NCI-H345 treated with DMSO at 0.1 percent for 48 hours (cell line): ENCODE results near the gene ALDH3A2.

Source experiments
- DNase-seq: peaks from one replicate; lab custom pipeline; 2025; ENCODE audit not compliant: unreplicated experiment; lab: John Stamatoyannopoulos, UW

The ALDH3A2 gene

GRCh38 chr17:19648475-19649273 is at the start of gene ALDH3A2:
Gene ALDH3A2 (plus strand): TSS chr17:19648751. CDS start chr17:19648972, 221 bp downstream.
- DNase-seq, result peak; percentile 84

- DNase-seq, result no peak
Measured at GRCh38 chr17:19610311-19610710, 38.2 kb upstream of the ALDH3A2 start.

- DNase-seq, result no peak
Measured at GRCh38 chr17:19610879-19611278, 37.7 kb upstream of the ALDH3A2 start.

GRCh38 chr17:19613979-19614378 is 34.6 kb upstream of the ALDH3A2 start:
- DNase-seq, result no peak

GRCh38 chr17:19614900-19615299 is 33.7 kb upstream of the ALDH3A2 start:
- no peak for DNase-seq

GRCh38 chr17:19618015-19618414 is 30.5 kb upstream of the ALDH3A2 start:
- DNase-seq, result no peak

GRCh38 chr17:19619705-19620325 is 28.7 kb upstream of the ALDH3A2 start:
- no peak for DNase-seq

- no peak for DNase-seq
Measured at GRCh38 chr17:19621697-19622096, 26.9 kb upstream of the ALDH3A2 start.

GRCh38 chr17:19626079-19626478 is 22.5 kb upstream of the ALDH3A2 start:
- DNase-seq, result no peak

GRCh38 chr17:19629449-19629848 is 19.1 kb upstream of the ALDH3A2 start:
- DNase-seq, result no peak

- no peak for DNase-seq
Measured at GRCh38 chr17:19630035-19630434, 18.5 kb upstream of the ALDH3A2 start.

- DNase-seq, result no peak
Measured at GRCh38 chr17:19630661-19631060, 17.9 kb upstream of the ALDH3A2 start.

GRCh38 chr17:19631905-19632304 is 16.6 kb upstream of the ALDH3A2 start:
- no peak for DNase-seq

- no peak for DNase-seq
Measured at GRCh38 chr17:19641687-19642372, 6.7 kb upstream of the ALDH3A2 start.

- DNase-seq, result no peak
Measured at GRCh38 chr17:19642373-19642893, 6.1 kb upstream of the ALDH3A2 start.

GRCh38 chr17:19644493-19645210 is 3.9 kb upstream of the ALDH3A2 start:
- no peak for DNase-seq

- DNase-seq, result no peak
Measured at GRCh38 chr17:19645734-19646201, 2.8 kb upstream of the ALDH3A2 start.

GRCh38 chr17:19646788-19647696 is 1.5 kb upstream of the ALDH3A2 start:
- no peak for DNase-seq

- DNase-seq, result no peak
Measured at GRCh38 chr17:19647697-19648474, 665 bp upstream of the ALDH3A2 start.
